Stimulated activated CD4-positive, alpha-beta T cell treated with anti-CD3 and anti-CD28 coated beads, Interleukin-15, amount 100 ng/mL, for 48 hours (primary cell): ENCODE data around the gene SLC1A1.
"Not testable (repeated sequence)": the region's sequence is repeated elsewhere in the genome, so short reads cannot be mapped to it uniquely, and the experiment has no call there.

Experiments used
- DNase-seq, 2 donors: peaks; one replicate each; pipeline ENCODE4 v3.0.0-alpha.2; 2020; ENCODE audit warnings: low read depth in 2 of 2

The SLC1A1 gene

DNA sequence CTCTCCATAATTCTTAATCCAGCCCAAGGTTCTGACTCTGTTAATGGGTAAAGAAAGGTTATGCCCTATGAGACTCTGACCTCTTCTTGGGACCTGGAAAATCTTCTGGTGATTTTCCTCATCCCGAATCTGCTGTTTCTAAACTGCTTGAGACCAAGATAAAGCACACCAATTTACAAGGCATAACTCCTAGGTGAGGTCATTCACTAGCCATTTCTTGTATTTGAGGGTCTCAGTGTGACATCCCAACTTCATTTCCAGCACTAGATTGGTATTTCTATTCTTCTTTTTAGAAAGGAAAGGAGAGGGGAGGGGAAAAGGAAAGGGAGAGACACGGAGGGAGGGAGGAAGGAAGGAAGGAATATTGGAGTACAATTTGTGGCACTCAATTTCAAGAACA lies 51.6 kb downstream of the SLC1A1 start:
- no peak for DNase-seq

DNA sequence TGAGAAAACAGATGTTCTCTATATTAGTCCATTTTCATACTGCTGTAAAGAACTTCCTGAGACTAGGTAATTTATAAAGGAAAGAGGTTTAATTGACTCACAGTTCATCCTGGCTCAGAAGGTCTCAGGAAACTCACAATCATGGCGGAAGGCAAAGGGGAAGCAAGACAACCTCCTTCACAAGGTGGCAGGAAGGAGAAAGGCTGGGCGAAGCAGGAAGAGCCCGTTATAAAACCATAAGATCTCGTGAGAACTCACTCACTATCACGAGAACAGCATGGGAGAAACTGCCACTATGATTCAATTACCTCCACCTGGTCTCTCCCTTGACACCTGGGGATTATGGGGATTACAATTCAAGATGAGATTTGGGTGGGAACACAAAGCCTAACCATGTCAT lies 54.4 kb downstream of the SLC1A1 start:
- DNase-seq, result not testable (repeated sequence)

DNA sequence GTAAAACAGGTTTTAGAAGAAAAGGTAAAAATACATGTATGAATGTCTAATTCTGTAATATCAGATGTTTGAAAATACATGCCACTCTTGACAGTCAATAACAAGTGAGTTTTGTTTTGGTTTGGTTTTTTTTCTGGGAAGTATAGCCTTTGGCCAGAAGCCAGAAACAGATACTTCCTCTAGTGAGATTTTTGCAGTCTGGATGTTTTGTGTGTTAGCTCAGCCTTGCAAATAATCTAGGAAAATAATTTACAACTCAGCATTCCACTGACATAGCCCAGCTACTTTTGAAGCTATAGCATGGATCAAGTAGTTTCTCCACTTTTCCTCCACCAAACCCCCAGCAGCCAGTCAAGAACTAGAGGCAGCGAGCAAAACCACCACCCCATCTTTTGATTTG lies 56.7 kb downstream of the SLC1A1 start:
- DNase-seq, result no peak

DNA sequence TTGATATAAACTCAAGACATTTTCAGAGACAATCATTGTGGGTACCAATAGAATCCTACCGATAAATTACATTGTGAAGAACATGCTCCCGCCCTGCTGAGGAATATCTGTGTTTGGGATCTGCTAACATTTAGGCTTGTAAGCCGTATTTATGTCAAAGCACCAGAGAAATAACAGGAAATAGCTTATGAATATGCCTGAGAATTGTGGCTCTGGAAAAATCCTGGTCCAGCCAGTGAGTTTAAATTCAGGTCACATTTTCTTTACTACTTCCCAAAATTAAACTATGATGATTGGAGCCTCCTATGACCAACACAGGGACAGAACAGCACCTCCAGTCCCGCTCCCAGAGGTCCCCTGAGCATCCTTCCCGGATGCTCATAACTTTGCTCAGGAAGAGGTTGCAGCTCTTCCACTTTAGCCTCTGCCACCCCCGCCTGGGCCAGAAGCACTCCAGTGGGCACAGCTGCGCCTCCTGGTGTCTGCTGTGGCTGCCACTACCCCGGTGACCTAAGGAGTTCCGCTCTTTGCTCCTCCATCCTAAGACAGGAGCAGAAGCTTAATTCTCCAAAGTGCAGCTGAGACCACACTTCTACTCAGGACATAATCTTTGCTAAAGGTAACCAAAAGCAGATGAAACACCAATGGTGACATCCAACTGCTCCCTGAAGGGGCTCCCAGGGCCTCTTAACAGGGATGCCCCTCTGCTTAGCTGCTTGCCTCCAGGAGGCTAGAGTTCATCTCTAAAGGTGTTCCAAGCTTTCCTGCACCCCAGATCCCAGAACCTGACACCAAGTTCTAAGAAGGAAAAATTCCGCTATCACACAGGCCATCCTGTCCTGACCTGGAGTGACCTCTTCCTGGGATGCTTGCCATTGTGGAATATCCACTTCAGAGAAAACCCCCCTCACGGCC lies 58.8 kb downstream of the SLC1A1 start:
- peak in 1 of 2 donors; percentile 4 for DNase-seq

DNA sequence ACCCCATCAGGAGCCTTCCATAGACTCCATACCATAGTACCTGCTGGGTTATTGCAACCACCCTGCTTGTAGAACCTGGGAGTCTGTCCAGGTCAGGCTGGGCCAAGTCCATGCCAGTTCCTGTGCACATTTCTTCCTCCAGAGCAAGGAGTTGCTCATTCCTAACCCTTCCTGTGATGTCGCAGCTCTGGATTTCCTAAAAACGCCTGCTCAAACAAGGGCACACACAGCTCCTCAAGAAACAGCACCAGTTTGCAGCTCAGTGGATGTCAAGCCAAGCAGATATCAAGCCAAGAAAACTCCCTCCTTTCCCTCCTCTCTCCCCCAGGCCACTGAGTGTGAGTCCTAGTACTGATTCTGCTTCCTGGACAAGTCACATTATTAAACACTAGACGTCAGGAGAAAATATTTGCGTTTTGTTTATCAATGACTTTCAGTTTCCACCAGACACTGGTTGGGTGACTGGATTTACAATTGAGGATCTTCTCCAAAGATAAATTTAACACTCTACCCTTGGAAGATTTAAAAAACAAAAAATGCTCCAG lies 59.6 kb downstream of the SLC1A1 start:
- no peak for DNase-seq

DNA sequence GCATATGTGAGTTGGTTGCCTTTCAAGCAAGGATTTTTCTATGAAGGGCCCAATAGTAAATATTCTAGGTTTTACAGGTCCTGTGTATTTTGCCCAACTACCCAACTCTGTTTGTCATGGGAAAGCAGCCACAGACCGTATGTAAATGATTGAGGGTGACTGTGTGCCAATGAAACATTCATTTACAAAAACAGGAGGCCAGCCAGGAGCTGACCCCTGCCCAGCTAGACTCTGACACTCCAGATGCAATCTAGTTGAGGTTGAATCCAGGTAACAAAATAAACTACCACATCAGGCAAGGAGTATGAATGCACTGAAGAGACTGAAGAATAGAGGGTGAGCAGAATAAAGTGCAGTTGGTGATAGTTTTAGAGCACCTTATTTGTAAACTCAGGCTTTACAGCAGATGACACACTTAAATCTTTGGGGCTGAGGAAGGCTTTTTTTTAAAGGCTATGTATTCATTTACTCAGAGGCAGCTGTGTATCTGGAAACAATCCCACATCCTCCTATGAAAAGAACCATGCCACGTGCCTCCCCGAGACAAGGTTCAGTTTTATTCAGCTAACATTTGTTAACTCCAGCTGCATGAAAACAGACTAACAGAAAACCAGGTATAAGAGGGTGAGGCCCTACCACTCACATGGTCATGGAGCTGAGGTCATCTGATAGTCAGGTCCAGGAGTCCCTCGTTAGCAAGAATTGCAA lies 60.7 kb downstream of the SLC1A1 start:
- no peak for DNase-seq

DNA sequence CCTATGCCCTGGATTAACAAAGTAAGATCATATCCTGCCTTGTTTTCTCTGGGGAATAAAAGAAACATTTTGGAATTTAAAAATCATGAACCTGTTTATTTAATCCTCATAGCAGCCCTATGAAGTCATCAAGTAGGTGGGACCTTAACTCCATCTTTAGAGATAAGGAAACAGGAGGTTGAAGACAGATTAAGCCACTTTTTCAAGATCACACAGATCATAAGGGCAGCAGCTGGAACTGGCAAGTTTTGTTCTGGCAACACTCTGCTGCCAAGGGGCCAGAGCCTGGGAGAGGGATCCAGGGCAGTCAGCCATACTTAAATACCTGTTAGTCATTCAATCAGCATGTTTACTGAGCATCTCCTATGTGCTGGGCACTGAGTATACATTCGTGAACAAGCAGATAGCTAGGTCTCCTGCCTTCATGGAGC lies 63.7 kb downstream of the SLC1A1 start:
- DNase-seq, result no peak

DNA sequence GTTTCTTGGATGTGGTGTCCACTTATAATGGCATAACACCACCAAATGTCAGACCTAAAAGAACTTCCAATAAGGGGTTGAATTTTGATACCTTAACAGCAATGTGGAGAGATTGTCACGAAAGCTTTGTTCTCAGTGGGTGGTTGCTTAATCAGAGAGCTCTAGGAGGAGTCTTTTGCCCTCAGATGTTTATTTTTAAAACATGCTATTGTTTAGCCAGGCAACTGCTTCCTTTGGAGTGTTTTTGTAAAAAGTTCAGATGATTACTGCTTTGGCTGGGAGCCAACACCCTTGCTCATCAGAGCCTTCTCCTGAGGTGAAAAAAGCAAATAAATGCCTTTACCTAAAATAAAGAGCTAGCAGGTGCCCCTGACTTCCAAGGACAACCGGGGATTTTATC lies 65.0 kb downstream of the SLC1A1 start:
- DNase-seq, result no peak

DNA sequence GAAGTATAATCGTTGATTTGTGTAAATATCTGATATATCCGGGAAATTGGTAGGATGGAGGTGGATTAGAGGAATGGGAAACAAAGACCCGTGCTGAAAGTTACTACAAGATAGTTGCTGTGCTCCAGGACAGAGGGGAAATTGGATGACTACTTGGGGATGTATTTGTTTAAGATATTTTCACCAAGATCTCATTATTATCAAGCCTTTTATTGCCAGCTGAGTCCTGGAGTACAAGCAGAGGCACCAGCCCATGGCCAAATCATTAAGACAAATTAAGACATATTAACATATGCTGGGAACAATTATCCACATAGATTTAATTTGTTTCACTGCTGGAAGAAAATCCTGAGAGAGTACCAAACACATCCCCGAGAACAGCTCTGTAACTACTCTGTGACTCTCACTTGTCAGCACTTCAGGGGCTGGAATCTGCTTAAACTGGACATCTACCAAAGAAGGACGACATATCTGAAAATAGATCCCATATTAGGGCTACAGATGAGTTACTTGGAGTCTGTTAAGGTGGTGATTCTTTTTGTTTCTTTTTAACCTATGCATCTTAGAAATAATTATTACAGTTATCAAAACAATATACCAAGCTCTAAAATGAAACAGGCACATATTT lies 68.2 kb downstream of the SLC1A1 start:
- DNase-seq, result no peak

DNA sequence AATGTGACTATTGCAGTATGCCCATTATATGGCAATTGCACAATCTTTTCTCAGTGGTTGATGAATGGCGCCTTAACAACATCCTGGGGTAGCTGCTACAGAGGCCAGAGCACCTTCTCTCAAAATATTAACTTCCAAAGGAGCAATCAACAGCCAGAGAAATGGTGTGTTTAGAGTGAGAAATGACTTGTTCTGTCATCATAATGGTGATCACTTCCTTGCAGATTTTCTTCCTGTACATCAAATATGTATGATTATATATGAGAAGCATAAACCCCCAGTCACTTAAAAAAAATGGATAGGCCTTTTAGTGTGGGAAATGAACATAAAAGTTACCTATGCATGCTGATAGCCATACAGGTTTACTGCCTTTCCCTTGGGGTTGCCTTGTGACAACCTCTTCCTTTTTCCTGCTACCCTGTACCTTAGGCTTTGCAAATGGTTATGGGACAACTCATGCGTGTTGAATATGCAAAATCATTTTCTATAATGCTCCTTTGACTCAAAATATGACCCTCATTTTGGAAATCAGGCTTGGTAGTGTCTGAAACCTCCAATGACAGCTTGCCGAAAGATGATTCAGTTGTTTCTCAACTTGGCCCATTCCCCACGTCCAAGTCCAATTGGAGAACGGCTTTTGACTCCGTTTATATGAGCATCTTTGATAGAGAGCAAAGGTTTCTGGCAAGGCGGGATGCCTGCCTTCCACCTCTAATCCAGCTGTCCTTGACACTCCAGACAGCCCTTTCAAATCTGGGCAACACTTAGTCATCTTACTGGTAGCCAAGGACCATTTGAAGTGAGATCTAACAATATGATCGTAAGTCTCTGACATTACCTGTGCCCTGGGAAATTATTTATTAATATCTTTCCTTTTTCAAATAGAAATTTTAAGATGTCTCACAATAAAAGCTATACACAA lies 69.3 kb downstream of the SLC1A1 start:
- no peak for DNase-seq

DNA sequence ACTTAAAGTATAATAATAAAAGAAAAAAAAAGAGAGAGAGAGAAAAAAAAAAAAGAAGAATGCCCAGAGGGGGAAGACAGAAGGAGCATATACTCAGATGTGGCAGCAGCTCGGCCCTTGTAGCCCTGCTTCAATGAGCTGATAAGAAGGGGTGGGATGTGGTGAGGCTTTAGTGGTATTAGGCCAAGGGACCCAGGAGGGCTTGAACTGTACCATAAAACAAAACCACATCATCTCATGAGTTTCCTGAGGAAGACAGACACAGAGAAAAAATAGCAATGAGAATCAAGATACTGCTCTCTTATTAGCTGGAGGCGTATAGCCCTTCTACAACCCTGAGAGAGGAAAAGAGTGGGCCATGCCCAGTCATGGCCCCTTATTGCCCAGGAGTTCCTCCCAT lies 72.8 kb downstream of the SLC1A1 start:
- no peak for DNase-seq

DNA sequence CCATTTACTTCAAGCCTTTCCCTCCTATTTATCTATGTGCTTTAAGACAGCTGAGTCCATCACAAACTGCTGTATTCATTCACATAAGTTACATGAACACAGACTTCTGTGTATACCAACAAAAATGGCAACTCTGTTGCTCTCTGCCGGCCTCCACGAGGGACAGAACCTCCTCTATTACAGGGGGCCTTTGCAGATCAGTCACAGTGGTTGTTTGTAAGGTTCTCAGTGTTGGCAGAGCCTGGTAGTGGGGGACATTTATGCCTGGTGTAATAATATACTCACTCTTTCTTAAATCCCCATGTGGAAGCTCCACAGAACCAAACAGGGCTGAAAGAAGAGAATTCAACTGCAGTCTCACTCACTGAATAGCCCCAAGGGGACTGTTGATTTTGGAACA lies 76.5 kb downstream of the SLC1A1 start:
- no peak for DNase-seq

DNA sequence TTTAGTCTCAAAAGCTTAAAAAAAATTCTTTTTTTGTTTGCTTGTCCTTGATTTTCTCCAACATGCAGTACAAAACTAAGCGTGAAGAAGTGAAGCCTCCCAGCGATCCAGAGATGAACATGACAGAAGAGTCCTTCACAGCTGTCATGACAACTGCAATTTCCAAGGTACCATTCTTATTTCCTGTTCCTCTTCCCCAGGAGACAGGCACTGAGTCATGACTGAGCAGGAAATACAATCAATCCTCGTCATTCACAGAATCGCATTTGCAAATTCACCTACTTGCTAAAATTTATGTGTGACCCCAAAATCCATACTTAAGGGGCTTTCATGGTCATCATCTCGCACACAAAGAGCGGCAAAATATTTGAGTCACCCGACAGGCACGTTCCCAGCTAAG lies 77.3 kb downstream of the SLC1A1 start:
- DNase-seq, result no peak

DNA sequence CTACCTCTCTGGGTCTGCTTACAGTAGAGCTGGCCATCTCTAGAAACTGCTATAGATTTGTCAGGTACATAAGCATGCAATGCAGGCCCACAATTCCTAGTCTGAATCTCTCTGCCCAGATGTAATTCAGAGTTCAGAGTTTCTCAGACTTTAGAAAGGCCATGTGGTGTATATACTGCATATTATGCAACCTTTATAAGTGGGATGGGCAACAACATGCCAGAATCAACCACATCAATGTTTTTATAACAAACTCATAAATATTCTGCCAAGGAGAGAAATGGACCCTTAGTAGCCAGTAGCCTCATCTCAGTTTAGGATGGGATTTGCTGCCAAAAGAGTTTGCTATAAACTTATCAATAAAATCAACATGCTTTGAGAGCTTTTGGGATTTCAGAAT lies 78.8 kb downstream of the SLC1A1 start:
- no peak for DNase-seq

DNA sequence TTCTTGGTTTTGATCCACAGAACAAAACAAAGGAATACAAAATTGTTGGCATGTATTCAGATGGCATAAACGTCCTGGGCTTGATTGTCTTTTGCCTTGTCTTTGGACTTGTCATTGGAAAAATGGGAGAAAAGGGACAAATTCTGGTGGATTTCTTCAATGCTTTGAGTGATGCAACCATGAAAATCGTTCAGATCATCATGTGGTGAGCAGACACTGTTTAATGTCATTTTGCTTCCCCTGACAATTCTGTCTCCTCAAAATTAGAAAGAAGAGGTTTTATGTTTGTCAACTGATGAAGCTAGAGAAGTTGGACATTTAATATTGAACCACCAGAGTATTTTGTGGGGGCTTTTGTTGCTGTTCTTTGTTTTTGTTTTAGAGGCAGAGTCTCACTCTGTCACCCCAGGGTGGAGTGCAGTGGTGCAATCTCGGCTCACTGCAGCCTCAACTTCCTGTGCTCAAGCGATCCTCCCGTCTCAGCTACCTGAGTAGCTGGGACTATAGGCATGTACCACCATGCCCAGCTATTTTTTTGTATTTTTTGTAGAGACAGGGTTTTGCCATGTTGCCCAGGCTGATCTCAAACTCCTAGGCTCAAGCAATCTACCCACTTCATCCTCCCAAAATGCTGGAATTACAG lies 82.0 kb downstream of the SLC1A1 start:
- DNase-seq, result no peak

DNA sequence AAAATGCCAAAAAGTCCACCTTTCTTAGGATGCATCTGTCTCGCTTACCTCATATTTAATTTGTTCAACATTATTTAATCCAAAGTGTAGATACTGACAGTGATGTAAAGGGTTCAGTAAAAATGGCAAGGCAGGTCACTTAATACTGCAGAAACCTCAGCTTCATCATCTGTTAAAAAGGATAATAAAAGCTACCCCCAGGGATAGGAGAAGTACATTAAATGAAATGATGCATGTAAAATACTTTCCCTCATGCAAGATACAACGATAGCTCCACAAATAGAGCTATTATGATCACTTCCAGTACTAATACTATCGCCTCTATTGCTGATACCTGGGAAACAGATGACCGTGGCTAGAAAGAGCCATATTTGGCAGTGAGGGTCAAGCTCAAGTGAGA lies 82.9 kb downstream of the SLC1A1 start:
- DNase-seq, result no peak

DNA sequence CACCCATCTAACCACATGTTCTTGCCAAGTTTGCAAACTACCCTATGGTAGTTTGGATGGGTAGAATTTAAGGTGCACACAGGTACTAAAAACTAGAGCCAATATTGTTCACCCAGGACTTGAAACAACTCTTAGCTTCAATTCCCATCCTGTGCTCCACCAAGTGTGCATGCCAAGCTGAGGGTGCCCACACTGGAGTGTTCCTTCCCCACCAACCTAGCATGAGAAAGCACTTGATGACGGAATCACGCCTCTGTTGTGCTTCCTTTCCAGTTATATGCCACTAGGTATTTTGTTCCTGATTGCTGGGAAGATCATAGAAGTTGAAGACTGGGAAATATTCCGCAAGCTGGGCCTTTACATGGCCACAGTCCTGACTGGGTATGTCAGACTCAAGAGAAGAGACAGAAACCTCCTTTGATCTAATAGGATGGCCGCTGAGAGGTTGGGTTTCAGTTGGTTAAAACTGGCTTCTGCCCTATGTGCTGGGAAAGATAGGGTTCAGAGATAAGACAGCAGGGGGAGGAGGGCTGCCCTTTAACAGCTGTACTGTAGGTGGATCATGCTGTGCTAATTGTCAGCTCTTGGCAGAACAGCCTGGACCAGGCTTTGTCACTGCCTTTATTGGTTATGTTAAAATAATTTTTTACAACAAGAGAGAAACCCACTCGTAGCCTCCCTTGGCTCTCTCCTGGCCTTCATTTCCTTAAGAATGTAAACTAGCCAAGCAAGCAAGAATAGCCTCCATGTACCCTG lies 83.5 kb downstream of the SLC1A1 start:
- no peak for DNase-seq

DNA sequence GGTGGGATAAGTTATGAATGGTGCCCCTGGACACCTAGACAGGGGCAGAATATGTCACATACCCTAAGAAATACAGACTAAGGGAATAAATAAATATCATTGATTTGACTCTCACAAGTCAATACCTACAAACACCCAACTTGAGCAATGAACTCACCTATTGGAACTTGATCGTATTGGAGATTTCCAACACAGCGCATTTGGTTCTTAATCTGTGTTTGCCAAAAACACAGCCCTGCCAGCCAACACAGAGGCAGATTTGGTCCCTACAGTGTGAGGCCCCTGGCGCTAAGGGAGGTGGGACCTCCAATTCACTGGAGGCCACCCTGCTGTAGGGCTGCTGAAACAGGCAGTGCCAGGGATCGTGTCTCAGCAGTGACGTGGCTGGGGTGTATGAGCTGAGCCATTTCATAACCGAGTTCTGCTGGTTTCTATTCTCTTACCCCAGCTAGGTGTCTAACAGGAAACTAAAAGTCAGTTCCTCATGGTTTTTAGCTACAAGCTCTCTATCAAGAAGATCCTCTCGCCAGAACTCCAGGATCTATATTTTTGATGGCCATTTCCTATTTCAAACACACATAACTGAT lies 84.5 kb downstream of the SLC1A1 start:
- peak in 1 of 2 donors; percentile 3 for DNase-seq

DNA sequence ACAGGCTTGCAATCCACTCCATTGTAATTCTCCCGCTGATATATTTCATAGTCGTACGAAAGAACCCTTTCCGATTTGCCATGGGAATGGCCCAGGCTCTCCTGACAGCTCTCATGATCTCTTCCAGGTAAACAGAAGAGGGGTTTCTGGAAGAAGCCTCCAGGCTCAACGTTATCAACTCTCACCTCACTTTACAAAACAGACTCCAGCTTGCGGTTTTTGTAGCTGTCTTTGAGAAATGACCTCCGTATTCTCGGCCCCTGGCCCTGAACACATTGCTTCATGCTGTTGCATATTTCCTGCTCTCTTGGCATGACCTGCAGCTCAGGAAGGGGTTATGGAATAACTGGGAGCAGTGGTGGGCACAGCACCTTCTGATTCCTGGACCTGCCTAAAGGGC lies 85.7 kb downstream of the SLC1A1 start:
- no peak for DNase-seq

DNA sequence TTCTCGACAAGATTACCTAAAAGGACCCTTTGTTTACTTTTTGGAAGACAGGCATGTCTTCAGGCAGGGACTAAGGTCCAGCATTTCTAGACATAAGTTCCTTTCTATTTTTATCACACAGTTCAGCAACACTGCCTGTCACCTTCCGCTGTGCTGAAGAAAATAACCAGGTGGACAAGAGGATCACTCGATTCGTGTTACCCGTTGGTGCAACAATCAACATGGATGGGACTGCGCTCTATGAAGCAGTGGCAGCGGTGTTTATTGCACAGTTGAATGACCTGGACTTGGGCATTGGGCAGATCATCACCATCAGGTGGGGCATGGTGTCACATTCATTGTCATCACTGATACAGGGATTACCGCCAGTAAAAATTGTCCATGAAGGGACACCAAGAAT lies 86.2 kb downstream of the SLC1A1 start:
- no peak for DNase-seq
